LNCAP (cell line): ENCODE measurements around the gene TBC1D22B.

Source experiments
- TF ChIP-seq, protein P1 (sequence below): fragments of 450-650 bp; IDR thresholded peaks from 2 replicates; pipeline ENCODE4 v1.5.1; 2017; ENCODE audit warnings: mild to moderate bottlenecking

The TBC1D22B gene

GRCh38 chr6:37257634-37258404, at the start of gene TBC1D22B, which contains the start of gene TMEM217:
Gene TBC1D22B, plus strand, starts transcription at chr6:37257772. Its CDS starts 146 bp downstream, at chr6:37257918.
Gene TMEM217, minus strand, starts transcription at chr6:37258144. Its CDS starts 39,114 bp downstream, at chr6:37219030.
- TF ChIP-seq, protein P1, sequence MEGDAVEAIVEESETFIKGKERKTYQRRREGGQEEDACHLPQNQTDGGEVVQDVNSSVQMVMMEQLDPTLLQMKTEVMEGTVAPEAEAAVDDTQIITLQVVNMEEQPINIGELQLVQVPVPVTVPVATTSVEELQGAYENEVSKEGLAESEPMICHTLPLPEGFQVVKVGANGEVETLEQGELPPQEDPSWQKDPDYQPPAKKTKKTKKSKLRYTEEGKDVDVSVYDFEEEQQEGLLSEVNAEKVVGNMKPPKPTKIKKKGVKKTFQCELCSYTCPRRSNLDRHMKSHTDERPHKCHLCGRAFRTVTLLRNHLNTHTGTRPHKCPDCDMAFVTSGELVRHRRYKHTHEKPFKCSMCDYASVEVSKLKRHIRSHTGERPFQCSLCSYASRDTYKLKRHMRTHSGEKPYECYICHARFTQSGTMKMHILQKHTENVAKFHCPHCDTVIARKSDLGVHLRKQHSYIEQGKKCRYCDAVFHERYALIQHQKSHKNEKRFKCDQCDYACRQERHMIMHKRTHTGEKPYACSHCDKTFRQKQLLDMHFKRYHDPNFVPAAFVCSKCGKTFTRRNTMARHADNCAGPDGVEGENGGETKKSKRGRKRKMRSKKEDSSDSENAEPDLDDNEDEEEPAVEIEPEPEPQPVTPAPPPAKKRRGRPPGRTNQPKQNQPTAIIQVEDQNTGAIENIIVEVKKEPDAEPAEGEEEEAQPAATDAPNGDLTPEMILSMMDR, result no peak

GRCh38 chr6:37207903-37208456, 49.6 kb upstream of the TBC1D22B start:
- TF ChIP-seq, protein P1, result peak; percentile 72

GRCh38 chr6:37208793-37209192, 48.8 kb upstream of the TBC1D22B start:
- TF ChIP-seq, protein P1, result no peak

DNA sequence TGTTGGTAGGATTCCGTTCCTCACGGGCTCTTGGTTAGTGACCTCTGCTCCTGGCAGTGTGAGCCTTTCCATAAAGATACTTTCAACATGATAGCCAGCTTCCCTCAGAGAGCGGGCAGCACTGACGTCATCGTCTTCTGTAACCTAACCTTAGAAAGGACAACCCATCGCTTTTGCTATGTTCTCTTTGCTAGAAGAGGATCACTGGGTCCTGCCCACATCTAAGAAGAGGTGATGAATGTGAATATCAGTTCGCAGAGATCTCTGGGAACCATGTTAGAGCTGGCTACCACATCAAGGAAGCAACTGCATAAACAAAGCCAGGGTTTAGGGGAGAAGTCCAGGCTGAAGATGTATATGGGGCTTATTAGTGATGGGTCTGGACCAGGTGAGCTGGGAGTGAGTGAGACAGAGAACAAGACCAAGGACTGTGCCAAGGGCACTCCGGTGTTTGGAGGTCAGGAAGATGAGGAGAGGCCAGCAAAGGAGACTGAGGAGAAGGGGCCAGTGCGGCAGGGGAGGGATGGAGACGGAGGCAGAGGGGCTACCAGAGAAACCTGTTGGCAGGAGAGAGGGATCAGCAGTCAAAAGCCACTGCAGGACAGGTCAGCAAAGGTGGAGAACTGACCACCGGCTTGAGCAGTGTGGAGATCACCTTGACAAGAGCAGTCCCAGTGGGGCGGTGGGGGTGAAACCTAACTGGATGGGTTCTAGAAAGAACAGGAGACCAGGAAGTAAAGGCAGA, 47.9 kb upstream of the TBC1D22B start:
- TF ChIP-seq, protein P1, result no peak

DNA sequence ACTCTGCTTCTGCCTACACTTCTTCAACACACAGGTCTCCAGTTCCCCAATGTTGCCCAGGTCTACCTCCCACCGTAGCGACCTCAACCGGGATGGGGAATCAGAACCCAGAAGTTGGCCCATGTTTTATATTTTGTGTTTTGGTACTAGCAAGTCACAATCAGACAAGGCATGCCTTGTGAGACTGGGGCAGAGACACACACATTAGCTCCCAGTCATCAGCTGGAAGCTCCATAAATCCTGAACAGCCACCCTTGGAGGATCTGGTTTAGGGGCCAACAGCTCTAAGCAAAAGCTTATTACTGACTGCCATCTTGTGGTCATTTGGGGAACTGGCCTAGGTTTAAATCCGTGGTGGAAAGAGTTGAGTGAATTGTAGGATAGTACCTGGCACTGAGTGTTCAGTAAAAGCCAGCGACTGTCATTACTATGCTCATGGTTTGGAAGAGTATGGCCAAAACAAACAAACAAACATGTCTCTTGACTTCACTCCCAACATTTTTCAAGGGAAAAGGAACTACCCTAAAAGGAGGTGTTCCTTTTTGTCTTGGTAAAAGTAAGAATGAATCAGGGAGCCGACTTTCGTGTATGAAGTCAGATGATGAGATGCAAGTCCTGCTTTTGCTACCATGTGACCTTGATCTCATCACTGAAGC, 47.1 kb upstream of the TBC1D22B start:
- TF ChIP-seq, protein P1, result peak; percentile 81

DNA sequence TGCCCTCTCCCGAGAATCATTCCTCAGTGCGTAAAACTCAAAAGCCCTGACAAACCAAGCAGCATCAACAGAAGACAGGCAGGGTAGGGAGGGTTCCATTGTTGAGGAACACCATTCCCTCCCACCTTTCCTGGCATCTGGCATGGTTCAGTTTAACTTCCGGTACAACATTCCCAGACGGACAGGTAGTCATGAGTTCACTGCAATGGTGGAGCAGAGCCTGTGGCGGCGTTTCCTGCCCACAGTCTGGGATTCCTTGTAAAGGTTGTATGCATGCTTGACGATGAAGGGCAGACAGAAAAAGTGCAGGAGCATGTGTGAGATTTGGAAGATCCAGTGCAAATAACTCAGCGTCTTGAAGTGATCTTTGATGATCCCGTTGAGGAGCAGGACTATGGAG, 45.3 kb upstream of the TBC1D22B start:
- TF ChIP-seq, protein P1, result no peak

DNA sequence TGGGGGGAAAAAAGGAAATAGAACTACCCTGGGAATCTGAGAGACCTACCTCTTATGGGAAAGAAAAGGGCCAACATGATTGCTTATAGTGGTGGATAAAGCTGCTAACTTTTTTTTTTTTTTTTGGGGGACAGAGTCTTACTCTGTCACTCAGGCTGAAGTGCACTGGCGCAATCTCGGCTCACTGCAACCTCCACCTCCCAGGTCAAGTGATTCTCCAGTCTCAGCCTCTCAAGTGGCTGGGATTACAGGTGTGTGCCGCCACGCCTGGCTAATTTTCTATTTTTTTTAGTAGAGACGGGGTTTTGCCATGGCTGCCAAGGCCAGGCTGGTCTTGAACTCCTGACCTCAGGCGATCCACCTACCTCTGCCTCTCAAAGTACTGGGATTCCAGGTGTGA, 39.5 kb upstream of the TBC1D22B start:
- TF ChIP-seq, protein P1, result no peak
